ENCODE data around the gene TPP2. TPM values are rescaled to one million over a fixed set of nuclear protein-coding genes. Genes with fewer than 3 reads are reported as not detected.

The TPP2 gene
- total RNA-seq (2021; ENCODE audit: unreplicated experiment), result 31.6 TPM
- 12.7 TPM for polyA plus RNA-seq (2012; ENCODE audit: insufficient read length)
- percentile 83 among the genes with signal in this experiment for Bru-seq, nascent RNA
- percentile 81 among the genes with signal in this experiment for BruChase-seq, experiment 1, labeled RNA remaining after a 2-hour chase
- percentile 77 among the genes with signal in this experiment for BruChase-seq, experiment 2, labeled RNA remaining after a 6-hour chase
- long read RNA-seq, full-length matches to known transcripts, result 20 of 51 reads
- long read RNA-seq, partial matches to known transcripts, result 25 of 51 reads
- long read RNA-seq, other reads (novel, unspliced or antisense), result 6 of 51 reads

DNA sequence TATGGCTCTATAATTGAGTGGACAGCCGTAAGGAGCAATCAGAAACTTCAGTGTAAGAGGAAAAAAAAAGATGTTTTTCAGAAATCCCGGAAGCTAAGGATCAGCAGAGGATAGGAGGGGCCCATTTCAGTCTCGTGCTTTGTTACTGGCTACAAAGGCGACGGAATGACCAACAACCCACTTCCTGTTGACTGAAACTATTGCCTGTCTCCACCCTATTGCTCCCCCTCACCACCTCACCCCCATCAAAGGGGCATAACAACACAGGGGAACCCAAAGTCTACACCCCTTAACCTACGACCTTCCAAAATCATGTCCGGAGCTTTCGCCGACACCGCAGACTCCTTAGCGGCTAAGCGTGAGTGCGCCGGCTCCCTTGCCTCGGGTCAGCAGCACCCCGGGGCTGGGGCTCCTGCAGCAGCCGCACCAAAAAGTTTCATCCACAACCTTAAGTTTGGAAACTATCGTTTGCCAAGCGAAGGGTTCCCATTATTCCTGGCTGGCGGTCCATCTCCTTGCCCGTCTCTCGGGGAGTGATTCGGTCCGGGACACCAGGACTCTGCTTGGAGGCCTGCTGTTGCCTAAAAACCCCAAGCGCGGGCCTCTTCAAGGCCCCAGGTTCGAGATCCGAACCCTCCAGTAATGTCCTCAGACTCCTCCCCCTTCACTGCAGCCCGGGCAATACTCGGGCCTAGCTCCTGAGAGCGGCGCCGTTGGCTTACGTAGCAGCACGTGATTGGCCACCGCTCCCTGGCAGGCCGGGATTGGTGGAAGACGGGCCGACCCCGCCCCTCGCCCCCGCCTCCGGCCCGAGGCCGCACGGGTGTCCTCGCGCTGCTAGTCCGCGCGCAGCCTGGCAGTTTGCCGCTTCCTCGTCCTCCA is at the start of gene TPP2:
Gene TPP2 (plus strand): TSS at position 840 of the 882 bp plus-strand sequence. CDS start 53 bp downstream, outside the sequence.
- DNase-seq (ENCODE audit: low read depth, low spot score), result peak; percentile 65

DNA sequence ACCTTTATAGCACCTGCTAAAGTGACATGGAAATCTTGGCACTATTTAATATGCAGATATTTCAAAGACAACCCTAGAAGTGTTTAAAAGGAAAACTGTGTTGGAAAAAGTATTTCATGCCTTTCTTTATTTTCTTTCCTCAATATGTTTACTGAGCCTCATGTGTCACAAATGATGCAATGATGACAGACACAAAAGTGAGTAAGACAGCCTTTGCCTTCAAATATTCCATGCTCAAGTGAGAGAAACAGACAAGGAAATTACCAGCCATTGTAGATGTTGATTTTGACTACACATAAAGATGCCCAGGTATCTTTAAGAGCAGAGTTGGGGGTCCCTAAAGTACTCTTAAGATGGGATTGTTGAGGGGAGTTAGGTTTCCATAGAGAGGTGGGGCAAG is 48.0 kb upstream of the TPP2 start:
- H3K36me3 ChIP-seq (ENCODE audit: control insufficient read depth, insufficient read depth, low read length), result no peaks in the 10 kb centered on the region
- POLR2A ChIA-PET, result no interaction called here
- H3K27me3 ChIP-seq (ENCODE audit: control insufficient read depth, insufficient read depth, low read length), result no peaks in the 10 kb centered on the region
- H3K4me1 ChIP-seq (ENCODE audit: control insufficient read depth, insufficient read depth, low read length), result no peaks in the 10 kb centered on the region
- no peaks in the 10 kb centered on the region for H3K9me3 ChIP-seq (ENCODE audit: control insufficient read depth, insufficient read depth, low read depth, low read length)
- H3K27ac ChIP-seq (ENCODE audit: low read length), result no peak overlapping the region
- no peak overlapping the region for H3K4me3 ChIP-seq (ENCODE audit: low read depth in 2 of 2, low read length in 2 of 2)
- ATAC-seq (no peak), DNase-seq (ENCODE audit: low read depth, low spot score) (no peak)
- intact Hi-C loops (cut with micrococcal nuclease; ENCODE audit: unreplicated experiment), result no loop called here
- in situ Hi-C loops (cut with HindIII; ENCODE audit: low pct_unique_long_range_greater_than_20kb, low sequenced_read_pairs), result no loop called here
- CTCF ChIA-PET, result no interaction called here
- TF ChIP-seq POLR2AphosphoS5 (IDR thresholded peaks at IDR 0.05; ENCODE audit: low read depth, low read length) (no peak), SIN3A (IDR thresholded peaks at IDR 0.05; ENCODE audit: borderline replicate concordance, insufficient read depth, low read depth, low read length) (no peak), TCF7L2 (IDR thresholded peaks at IDR 0.05; ENCODE audit: low read depth, low read length) (no peak)
- TF ChIP-seq, protein P1, sequence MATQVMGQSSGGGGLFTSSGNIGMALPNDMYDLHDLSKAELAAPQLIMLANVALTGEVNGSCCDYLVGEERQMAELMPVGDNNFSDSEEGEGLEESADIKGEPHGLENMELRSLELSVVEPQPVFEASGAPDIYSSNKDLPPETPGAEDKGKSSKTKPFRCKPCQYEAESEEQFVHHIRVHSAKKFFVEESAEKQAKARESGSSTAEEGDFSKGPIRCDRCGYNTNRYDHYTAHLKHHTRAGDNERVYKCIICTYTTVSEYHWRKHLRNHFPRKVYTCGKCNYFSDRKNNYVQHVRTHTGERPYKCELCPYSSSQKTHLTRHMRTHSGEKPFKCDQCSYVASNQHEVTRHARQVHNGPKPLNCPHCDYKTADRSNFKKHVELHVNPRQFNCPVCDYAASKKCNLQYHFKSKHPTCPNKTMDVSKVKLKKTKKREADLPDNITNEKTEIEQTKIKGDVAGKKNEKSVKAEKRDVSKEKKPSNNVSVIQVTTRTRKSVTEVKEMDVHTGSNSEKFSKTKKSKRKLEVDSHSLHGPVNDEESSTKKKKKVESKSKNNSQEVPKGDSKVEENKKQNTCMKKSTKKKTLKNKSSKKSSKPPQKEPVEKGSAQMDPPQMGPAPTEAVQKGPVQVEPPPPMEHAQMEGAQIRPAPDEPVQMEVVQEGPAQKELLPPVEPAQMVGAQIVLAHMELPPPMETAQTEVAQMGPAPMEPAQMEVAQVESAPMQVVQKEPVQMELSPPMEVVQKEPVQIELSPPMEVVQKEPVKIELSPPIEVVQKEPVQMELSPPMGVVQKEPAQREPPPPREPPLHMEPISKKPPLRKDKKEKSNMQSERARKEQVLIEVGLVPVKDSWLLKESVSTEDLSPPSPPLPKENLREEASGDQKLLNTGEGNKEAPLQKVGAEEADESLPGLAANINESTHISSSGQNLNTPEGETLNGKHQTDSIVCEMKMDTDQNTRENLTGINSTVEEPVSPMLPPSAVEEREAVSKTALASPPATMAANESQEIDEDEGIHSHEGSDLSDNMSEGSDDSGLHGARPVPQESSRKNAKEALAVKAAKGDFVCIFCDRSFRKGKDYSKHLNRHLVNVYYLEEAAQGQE (IDR thresholded peaks at IDR 0.05; ENCODE audit: insufficient read depth in 1 of 2, low read depth in 2 of 2, low read length in 1 of 2), result no peak
- TF ChIP-seq, protein P2, sequence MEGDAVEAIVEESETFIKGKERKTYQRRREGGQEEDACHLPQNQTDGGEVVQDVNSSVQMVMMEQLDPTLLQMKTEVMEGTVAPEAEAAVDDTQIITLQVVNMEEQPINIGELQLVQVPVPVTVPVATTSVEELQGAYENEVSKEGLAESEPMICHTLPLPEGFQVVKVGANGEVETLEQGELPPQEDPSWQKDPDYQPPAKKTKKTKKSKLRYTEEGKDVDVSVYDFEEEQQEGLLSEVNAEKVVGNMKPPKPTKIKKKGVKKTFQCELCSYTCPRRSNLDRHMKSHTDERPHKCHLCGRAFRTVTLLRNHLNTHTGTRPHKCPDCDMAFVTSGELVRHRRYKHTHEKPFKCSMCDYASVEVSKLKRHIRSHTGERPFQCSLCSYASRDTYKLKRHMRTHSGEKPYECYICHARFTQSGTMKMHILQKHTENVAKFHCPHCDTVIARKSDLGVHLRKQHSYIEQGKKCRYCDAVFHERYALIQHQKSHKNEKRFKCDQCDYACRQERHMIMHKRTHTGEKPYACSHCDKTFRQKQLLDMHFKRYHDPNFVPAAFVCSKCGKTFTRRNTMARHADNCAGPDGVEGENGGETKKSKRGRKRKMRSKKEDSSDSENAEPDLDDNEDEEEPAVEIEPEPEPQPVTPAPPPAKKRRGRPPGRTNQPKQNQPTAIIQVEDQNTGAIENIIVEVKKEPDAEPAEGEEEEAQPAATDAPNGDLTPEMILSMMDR (IDR thresholded peaks at IDR 0.05), result no peak
- BruUV-seq (replicated peaks), result no TSS peak

More for the DNA sequence above, at the start of gene TPP2:
- peaks cover 3% of the 10 kb centered on the region; the same call in 1 of the 2 replicates for H3K4me1 ChIP-seq (ENCODE audit: control insufficient read depth, insufficient read depth, low read length)
- intact Hi-C loops (cut with micrococcal nuclease; ENCODE audit: unreplicated experiment) (no loop called here), in situ Hi-C loops (cut with HindIII; ENCODE audit: low pct_unique_long_range_greater_than_20kb, low sequenced_read_pairs) (no loop called here)
- TF ChIP-seq SIN3A (IDR thresholded peaks at IDR 0.05; ENCODE audit: borderline replicate concordance, insufficient read depth, low read depth, low read length) (no peak), TCF7L2 (IDR thresholded peaks at IDR 0.05; ENCODE audit: low read depth, low read length) (0 out of 2 replicates have a peak, but pooled peaks have one; percentile 31), POLR2AphosphoS5 (IDR thresholded peaks at IDR 0.05; ENCODE audit: low read depth, low read length) (peak; percentile 76)
- TF ChIP-seq, protein P2 (IDR thresholded peaks at IDR 0.05), result no peak
- TF ChIP-seq, protein P1 (IDR thresholded peaks at IDR 0.05; ENCODE audit: insufficient read depth in 1 of 2, low read depth in 2 of 2, low read length in 1 of 2), result no peak
- ChIA-PET CTCF (interaction anchor here (0.8 kb wide), 1 partner anchor 128 kb away, joined by 4 read pairs; no protein-coding TSS in a partner anchor), POLR2A (interaction anchor here (0.6 kb wide), 1 partner anchor 103 kb away, joined by 3 read pairs; no protein-coding TSS in a partner anchor)
- H3K9me3 ChIP-seq (ENCODE audit: control insufficient read depth, insufficient read depth, low read depth, low read length), result no peaks in the 10 kb centered on the region
- no peaks in the 10 kb centered on the region for H3K27me3 ChIP-seq (ENCODE audit: control insufficient read depth, insufficient read depth, low read length)
- BruUV-seq (replicated peaks), result no TSS peak
- peak within 1 kb of the TSS; percentile 87 to 89 for H3K4me3 ChIP-seq (ENCODE audit: low read depth in 2 of 2, low read length in 2 of 2)
- H3K27ac ChIP-seq (ENCODE audit: low read length), result peak within 1 kb of the TSS; percentile 94
- peaks cover 9% of the 10 kb centered on the region; the same call in 1 of the 2 replicates for H3K36me3 ChIP-seq (ENCODE audit: control insufficient read depth, insufficient read depth, low read length)
- ATAC-seq, result peak; percentile 96

Measured in Panc1 (cell line).